ENCODE measurements around the gene FAM9B. TPM values are rescaled to one million over a fixed set of nuclear protein-coding genes. Genes with fewer than 3 reads are reported as not detected.
"Not testable (repeated sequence)": the region's sequence is repeated elsewhere in the genome, so short reads cannot be mapped to it uniquely, and the experiment has no call there.

FAM9B gene
- total and polyA plus RNA-seq, 2 of the 4 experiments (the other 2 are of a cell fraction), result not detected

DNA sequence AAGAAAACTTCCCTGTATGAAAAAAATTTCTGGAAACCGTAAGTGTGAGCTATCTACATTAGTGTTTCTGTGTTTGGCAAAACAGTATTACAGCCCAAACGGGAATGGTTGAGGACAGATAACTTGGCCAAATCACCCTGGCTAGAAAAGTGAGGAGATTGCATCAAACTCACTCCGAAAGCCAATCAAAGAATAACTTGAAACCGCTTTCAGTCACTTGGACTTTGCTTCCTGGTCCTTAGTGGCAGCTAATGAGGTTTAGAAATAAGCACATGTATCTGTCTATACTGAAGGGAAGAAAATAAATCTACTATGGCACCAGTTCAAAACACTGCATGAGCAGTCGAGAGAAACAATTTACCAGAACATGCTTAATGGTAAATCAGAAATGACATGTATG lies 15.6 kb downstream of the FAM9B start:
- H3K4me2 ChIP-seq (ENCODE audit: low read depth, low read length); BruUV-seq (replicated peaks); H2BK20ac ChIP-seq (ENCODE audit: low read depth, low read length); intact Hi-C loops (cut with micrococcal nuclease); dilution Hi-C loops (cut with HindIII; ENCODE audit: low sequenced_read_pairs, unreplicated experiment); H4K91ac ChIP-seq (ENCODE audit: insufficient read depth, low read depth, low read length); H3K4ac ChIP-seq (ENCODE audit: low read depth, low read length); H3K23ac ChIP-seq (ENCODE audit: low read depth, low read length); H3K79me1 ChIP-seq (ENCODE audit: low read depth in 1 of 2, low read length in 2 of 2); in situ Hi-C loops (cut with MboI; ENCODE audit: low sequenced_read_pairs); H3K18ac ChIP-seq (ENCODE audit: low read depth, low read length); DNase-seq; H3K4me3 ChIP-seq (ENCODE audit: insufficient read depth, low read depth, low read length); H4K5ac ChIP-seq (ENCODE audit: low read depth, low read length); H3K9me3 ChIP-seq (ENCODE audit: control insufficient read depth, insufficient read depth, low read length); H4K20me1 ChIP-seq (ENCODE audit: insufficient read depth, low read length); ATAC-seq (ENCODE audit: low read depth); POLR2A ChIA-PET (ENCODE audit: unreplicated experiment); H2BK120ac ChIP-seq (ENCODE audit: low read depth, low read length); H3K27ac ChIP-seq (ENCODE audit: insufficient read depth, low read length); H3K14ac ChIP-seq (replicated peaks; ENCODE audit: low read depth, low read length); H3K27me3 ChIP-seq (ENCODE audit: control insufficient read depth, insufficient read depth, low read length); H2BK5ac ChIP-seq (ENCODE audit: low read depth, low read length, poor library complexity, severe bottlenecking); H3K56ac ChIP-seq (ENCODE audit: extremely low read depth, insufficient read depth, low read length); H3K36me3 ChIP-seq (ENCODE audit: control insufficient read depth, insufficient read depth, low read length); H3K9me1 ChIP-seq (ENCODE audit: insufficient read depth, low read length); H2BK15ac ChIP-seq (ENCODE audit: low read depth, low read length); H2AFZ ChIP-seq (replicated peaks; ENCODE audit: low read length, poor library complexity); H4K8ac ChIP-seq (ENCODE audit: low read depth in 2 of 2, low read length in 2 of 2); H3K4me1 ChIP-seq (ENCODE audit: control insufficient read depth, insufficient read depth, low read length); H3K9ac ChIP-seq (ENCODE audit: low read depth, low read length); CTCF ChIA-PET; H2AK9ac ChIP-seq (replicated peaks; ENCODE audit: low read depth, low read length, poor library complexity); H2AK5ac ChIP-seq (ENCODE audit: low read depth, low read length): not testable (repeated sequence)
- WGBS, 2 experiments (ENCODE audit: extremely low coverage in 2 of 2, insufficient read length in 1 of 2), result no CpG with 5 or more reads among the region's 5 CpGs
